Measurements from ENCODE around the gene C2orf92.

C2orf92 gene

GRCh38 chr2:97727296-97727695 is 57.8 kb downstream of the C2orf92 start:
- Histone ChIP-seq H3K36me3 (ENCODE audit: control insufficient read depth, low read depth, low read length) (no peaks in the 10 kb centered on the region), H3K4me1 (ENCODE audit: control insufficient read depth, low read depth, low read length) (no peaks in the 10 kb centered on the region), H3K9me3 (ENCODE audit: control insufficient read depth, low read depth, low read length) (no peaks in the 10 kb centered on the region), H3K4me3 (ENCODE audit: low read length) (no peak overlapping the region), H3K27me3 (ENCODE audit: control insufficient read depth, insufficient read depth, low read length) (no peaks in the 10 kb centered on the region), H3K9ac (ENCODE audit: low read length) (no peak overlapping the region), H3K27ac (ENCODE audit: low read length) (no peak overlapping the region)

GRCh38 chr2:97728091-97728731 is 58.7 kb downstream of the C2orf92 start:
- Histone ChIP-seq H3K9ac (ENCODE audit: low read length) (no peak overlapping the region), H3K9me3 (ENCODE audit: control insufficient read depth, low read depth, low read length) (no peaks in the 10 kb centered on the region), H3K27ac (ENCODE audit: low read length) (no peak overlapping the region), H3K4me3 (ENCODE audit: low read length) (no peak overlapping the region), H3K36me3 (ENCODE audit: control insufficient read depth, low read depth, low read length) (no peaks in the 10 kb centered on the region), H3K27me3 (ENCODE audit: control insufficient read depth, insufficient read depth, low read length) (no peaks in the 10 kb centered on the region), H3K4me1 (ENCODE audit: control insufficient read depth, low read depth, low read length) (no peaks in the 10 kb centered on the region)

- Histone ChIP-seq H3K36me3 (ENCODE audit: control insufficient read depth, low read depth, low read length) (no peaks in the 10 kb centered on the region), H3K9ac (ENCODE audit: low read length) (no peak overlapping the region), H3K4me1 (ENCODE audit: control insufficient read depth, low read depth, low read length) (no peaks in the 10 kb centered on the region), H3K4me3 (ENCODE audit: low read length) (no peak overlapping the region), H3K27ac (ENCODE audit: low read length) (no peak overlapping the region), H3K27me3 (ENCODE audit: control insufficient read depth, insufficient read depth, low read length) (no peaks in the 10 kb centered on the region), H3K9me3 (ENCODE audit: control insufficient read depth, low read depth, low read length) (no peaks in the 10 kb centered on the region)
These were observed 60.7 kb downstream of the C2orf92 start for GRCh38 chr2:97730245-97730644.

- H3K27me3 ChIP-seq (ENCODE audit: control insufficient read depth, insufficient read depth, low read length): no peaks in the 10 kb centered on the region
- no peak overlapping the region for H3K27ac ChIP-seq (ENCODE audit: low read length)
- H3K36me3 ChIP-seq (ENCODE audit: control insufficient read depth, low read depth, low read length): no peaks in the 10 kb centered on the region
- no peak overlapping the region for H3K4me3 ChIP-seq (ENCODE audit: low read length)
- H3K9ac ChIP-seq (ENCODE audit: low read length): no peak overlapping the region
- no peaks in the 10 kb centered on the region for H3K9me3 ChIP-seq (ENCODE audit: control insufficient read depth, low read depth, low read length)
- no peaks in the 10 kb centered on the region for H3K4me1 ChIP-seq (ENCODE audit: control insufficient read depth, low read depth, low read length)
These were observed 61.9 kb downstream of the C2orf92 start for GRCh38 chr2:97731274-97732020.

- Histone ChIP-seq H3K9ac (ENCODE audit: low read length) (no peak overlapping the region), H3K27me3 (ENCODE audit: control insufficient read depth, insufficient read depth, low read length) (no peaks in the 10 kb centered on the region), H3K27ac (ENCODE audit: low read length) (no peak overlapping the region), H3K4me1 (ENCODE audit: control insufficient read depth, low read depth, low read length) (no peaks in the 10 kb centered on the region), H3K36me3 (ENCODE audit: control insufficient read depth, low read depth, low read length) (no peaks in the 10 kb centered on the region), H3K9me3 (ENCODE audit: control insufficient read depth, low read depth, low read length) (no peaks in the 10 kb centered on the region), H3K4me3 (ENCODE audit: low read length) (no peak overlapping the region)
These were observed 63.2 kb downstream of the C2orf92 start for GRCh38 chr2:97732436-97733340.

GRCh38 chr2:97733341-97734035 is 64.0 kb downstream of the C2orf92 start:
- Histone ChIP-seq H3K27me3 (ENCODE audit: control insufficient read depth, insufficient read depth, low read length) (no peaks in the 10 kb centered on the region), H3K4me3 (ENCODE audit: low read length) (no peak overlapping the region), H3K9me3 (ENCODE audit: control insufficient read depth, low read depth, low read length) (no peaks in the 10 kb centered on the region), H3K27ac (ENCODE audit: low read length) (no peak overlapping the region), H3K9ac (ENCODE audit: low read length) (no peak overlapping the region), H3K36me3 (ENCODE audit: control insufficient read depth, low read depth, low read length) (no peaks in the 10 kb centered on the region), H3K4me1 (ENCODE audit: control insufficient read depth, low read depth, low read length) (no peaks in the 10 kb centered on the region)

- H3K27me3 ChIP-seq (ENCODE audit: control insufficient read depth, insufficient read depth, low read length): no peaks in the 10 kb centered on the region
- H3K27ac ChIP-seq (ENCODE audit: low read length): no peak overlapping the region
- no peak overlapping the region for H3K9ac ChIP-seq (ENCODE audit: low read length)
- H3K36me3 ChIP-seq (ENCODE audit: control insufficient read depth, low read depth, low read length): no peaks in the 10 kb centered on the region
- H3K4me1 ChIP-seq (ENCODE audit: control insufficient read depth, low read depth, low read length): no peaks in the 10 kb centered on the region
- H3K9me3 ChIP-seq (ENCODE audit: control insufficient read depth, low read depth, low read length): no peaks in the 10 kb centered on the region
- H3K4me3 ChIP-seq (ENCODE audit: low read length): no peak overlapping the region
These were observed 64.8 kb downstream of the C2orf92 start for GRCh38 chr2:97734061-97735051.

- Histone ChIP-seq H3K27me3 (ENCODE audit: control insufficient read depth, insufficient read depth, low read length) (no peaks in the 10 kb centered on the region), H3K9me3 (ENCODE audit: control insufficient read depth, low read depth, low read length) (no peaks in the 10 kb centered on the region)
These were observed 65.6 kb downstream of the C2orf92 start for GRCh38 chr2:97735161-97735561.

GRCh38 chr2:97736185-97736584 is 66.7 kb downstream of the C2orf92 start:
- no peak overlapping the region for H3K4me3 ChIP-seq (ENCODE audit: low read length)
- no peaks in the 10 kb centered on the region for H3K36me3 ChIP-seq (ENCODE audit: control insufficient read depth, low read depth, low read length)
- no peak overlapping the region for H3K9ac ChIP-seq (ENCODE audit: low read length)
- no peaks in the 10 kb centered on the region for H3K4me1 ChIP-seq (ENCODE audit: control insufficient read depth, low read depth, low read length)
- no peak overlapping the region for H3K27ac ChIP-seq (ENCODE audit: low read length)
- H3K9me3 ChIP-seq (ENCODE audit: control insufficient read depth, low read depth, low read length): no peaks in the 10 kb centered on the region
- no peaks in the 10 kb centered on the region for H3K27me3 ChIP-seq (ENCODE audit: control insufficient read depth, insufficient read depth, low read length)

More at GRCh38 chr2:97735161-97735561, 65.6 kb downstream of the C2orf92 start:
- H3K9ac ChIP-seq (ENCODE audit: low read length): no peak overlapping the region
- no peak overlapping the region for H3K27ac ChIP-seq (ENCODE audit: low read length)
- no peaks in the 10 kb centered on the region for H3K36me3 ChIP-seq (ENCODE audit: control insufficient read depth, low read depth, low read length)
- H3K4me3 ChIP-seq (ENCODE audit: low read length): no peak overlapping the region
- H3K4me1 ChIP-seq (ENCODE audit: control insufficient read depth, low read depth, low read length): no peaks in the 10 kb centered on the region

- H3K27me3 ChIP-seq (ENCODE audit: control insufficient read depth, insufficient read depth, low read length): no peaks in the 10 kb centered on the region
- no peak overlapping the region for H3K9ac ChIP-seq (ENCODE audit: low read length)
- no peaks in the 10 kb centered on the region for H3K9me3 ChIP-seq (ENCODE audit: control insufficient read depth, low read depth, low read length)
- H3K27ac ChIP-seq (ENCODE audit: low read length): no peak overlapping the region
- H3K36me3 ChIP-seq (ENCODE audit: control insufficient read depth, low read depth, low read length): no peaks in the 10 kb centered on the region
- no peaks in the 10 kb centered on the region for H3K4me1 ChIP-seq (ENCODE audit: control insufficient read depth, low read depth, low read length)
- H3K4me3 ChIP-seq (ENCODE audit: low read length): no peak overlapping the region
These were observed 67.3 kb downstream of the C2orf92 start for GRCh38 chr2:97736608-97737330.

Measured in iPS-18a (cell line).